HTR-8/SVneo (cell line): ENCODE data around the gene BSDC1.

ENCODE experiments used
- DNase-seq: peaks from one replicate; pipeline ENCODE4 v3.0.0; 2011; ENCODE audit warnings: low spot score, mixed read lengths; ENCODE audit not compliant: insufficient read length
- FAIRE-seq: peaks from 2 replicates; lab custom pipeline; 2011; peaks lifted over from hg19 to GRCh38; lab: Jason Lieb, UNC

The BSDC1 gene

DNA sequence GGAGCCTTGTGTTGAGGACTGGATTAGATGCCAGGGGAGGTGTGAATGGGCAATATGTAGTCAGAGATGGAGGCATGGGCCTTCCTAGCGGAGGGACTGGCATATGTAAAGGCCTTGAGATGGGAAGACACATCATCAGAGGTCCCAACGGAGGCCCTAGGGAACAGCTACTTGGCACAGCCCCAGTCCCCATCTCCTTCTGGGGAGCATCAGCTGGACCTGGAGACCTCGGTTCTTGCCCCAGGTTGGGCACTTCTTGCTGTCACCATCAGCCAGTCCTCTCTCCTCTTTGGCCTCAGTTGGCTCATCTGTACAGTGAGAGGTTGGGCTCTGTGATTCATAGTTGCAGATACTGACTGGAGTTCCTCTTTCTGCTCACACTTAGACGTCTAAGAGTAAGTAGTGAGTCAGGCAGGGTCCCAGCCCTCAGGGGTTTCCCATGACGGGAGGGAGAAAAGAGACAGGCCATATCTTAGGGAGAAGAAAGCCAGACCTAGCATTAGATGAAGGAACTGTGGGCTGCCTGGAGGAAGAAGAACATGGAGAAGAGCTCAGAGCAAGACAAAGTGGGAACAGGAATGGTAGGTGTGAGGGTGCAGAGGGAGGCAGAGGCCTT lies 54.8 kb downstream of the BSDC1 start:
- DNase-seq (no peak), FAIRE-seq (no peak)

GRCh38 chr1:32338637-32339145 lies 55.5 kb downstream of the BSDC1 start:
- no peak for FAIRE-seq
- DNase-seq, result no peak

DNA sequence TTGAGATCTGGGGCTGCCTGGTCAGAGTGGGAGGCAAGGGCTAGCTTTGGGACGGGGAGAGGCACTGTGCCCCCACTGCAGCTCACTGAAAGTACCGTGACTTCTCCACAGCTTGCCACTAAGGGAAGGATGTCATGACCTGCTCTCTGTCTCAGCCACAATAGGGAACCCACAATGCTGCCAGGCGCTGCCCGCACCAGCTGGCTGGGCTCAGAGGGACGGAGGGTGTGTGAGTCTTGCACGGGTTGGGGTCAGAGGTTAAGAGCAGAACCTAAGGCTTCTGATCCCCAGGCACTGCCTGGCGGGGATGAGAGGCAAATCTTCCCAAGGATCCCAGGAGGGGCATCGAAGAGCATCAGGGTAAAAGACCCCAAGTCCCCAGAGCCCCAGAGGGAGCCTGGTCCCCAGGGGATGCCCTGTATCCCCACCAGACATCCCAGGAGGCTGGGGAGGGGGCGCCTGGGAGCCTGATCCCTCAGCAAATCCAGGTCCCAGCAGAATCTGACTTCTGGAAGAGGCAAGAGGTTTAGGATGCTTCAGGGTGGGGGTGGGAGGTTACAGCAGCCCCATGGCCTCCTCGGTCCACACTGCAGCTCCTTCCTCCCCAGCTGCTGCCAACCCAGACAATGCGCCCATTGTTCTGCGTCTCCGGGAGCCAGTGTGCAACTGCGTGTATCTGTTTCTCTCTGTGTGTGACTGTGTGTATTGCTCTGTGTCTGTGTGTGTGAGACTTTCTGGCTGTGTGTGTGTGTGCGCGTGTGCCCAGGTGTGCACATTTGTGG lies 56.2 kb downstream of the BSDC1 start:
- no peak for FAIRE-seq
- no peak for DNase-seq

GRCh38 chr1:32336963-32337675 lies 57.1 kb downstream of the BSDC1 start:
- no peak for FAIRE-seq

DNA sequence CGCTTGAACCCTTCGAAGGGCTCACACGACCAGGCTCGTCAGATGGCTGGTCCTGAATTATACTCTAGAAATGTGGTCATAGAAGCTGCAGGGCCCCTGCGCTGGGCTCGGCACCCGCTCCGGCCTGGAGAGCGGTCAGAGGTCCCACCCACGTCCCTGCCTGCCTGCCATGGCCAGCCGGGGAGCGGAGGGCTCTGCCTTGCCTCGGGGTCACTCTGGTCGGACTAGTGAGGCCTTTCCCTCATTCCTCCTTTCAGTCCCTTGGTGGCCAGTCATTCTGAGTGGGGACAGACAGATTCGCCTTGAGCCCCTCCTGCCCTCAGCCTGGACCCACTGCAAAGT lies 57.7 kb downstream of the BSDC1 start:
- DNase-seq, result no peak
- no peak for FAIRE-seq

More at GRCh38 chr1:32336963-32337675, 57.1 kb downstream of the BSDC1 start:
- no peak for DNase-seq

DNA sequence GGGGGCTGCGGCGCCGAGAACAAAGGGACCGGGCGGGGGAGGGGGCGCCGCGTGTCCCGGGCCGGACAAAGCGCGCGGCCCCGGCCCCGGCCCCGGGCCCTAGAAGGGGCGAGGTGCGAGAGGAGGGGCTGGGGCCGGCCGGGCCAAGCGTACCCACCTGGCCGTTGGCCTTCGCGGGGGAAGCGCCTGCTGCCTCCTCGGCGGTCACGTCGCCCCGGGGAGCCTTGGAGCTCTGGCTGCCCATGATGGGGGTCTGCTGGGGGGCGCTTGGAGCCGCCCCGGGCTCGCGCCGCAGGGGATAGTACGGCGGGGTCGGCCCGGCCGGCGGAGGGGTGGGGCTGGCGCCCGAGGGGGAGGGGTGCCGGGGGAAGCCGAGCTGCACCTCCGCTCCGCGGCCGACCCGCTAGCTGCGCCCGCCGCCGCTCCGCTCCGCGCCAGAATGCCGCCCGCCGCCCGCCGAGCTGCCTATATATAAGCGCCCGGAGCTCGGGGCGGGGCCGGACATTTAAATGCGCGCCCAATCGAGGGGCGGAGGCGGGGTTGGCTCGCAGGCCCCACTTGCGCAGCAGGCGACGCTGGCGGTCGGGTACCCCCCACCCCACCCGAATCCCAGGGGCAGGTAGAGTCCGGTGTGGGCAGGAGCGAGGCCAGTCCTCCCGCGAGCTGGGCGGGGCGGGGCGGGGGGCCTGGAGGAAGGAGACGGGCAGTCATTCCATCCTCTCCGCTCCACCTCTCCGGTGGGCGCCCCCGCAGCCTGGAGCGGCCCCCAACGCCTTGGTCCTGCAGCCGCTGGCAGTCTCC lies 58.3 kb downstream of the BSDC1 start, which contains the start of gene MARCKSL1:
MARCKSL1 (minus strand) TSS at position 444 of the 801 bp plus-strand sequence; CDS start at position 244, 200 bp downstream.
- FAIRE-seq, result no peak
- DNase-seq, result peak; percentile 54

DNA sequence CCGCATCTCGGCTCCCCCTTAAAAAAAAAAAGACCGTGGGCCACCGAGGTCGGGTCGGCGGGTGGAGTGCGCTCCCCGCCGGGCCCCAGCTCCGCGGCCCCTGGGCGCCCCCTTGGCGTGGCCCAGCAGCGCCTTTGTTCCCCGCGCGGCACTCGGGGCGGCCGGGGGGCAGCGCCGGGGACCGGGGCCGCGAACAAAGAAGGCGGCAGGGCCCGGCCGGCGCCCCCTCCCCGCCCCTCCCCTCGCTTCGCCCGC lies 58.8 kb downstream of the BSDC1 start:
- no peak for FAIRE-seq

GRCh38 chr1:32334864-32335534 lies 59.2 kb downstream of the BSDC1 start:
- peak; percentile 47 for DNase-seq
- no peak for FAIRE-seq

More for the DNA sequence above, 58.8 kb downstream of the BSDC1 start:
- no peak for DNase-seq

- FAIRE-seq (no peak), DNase-seq (no peak)
Measured at GRCh38 chr1:32334274-32334861, 59.9 kb downstream of the BSDC1 start.

GRCh38 chr1:32333251-32333963 lies 60.8 kb downstream of the BSDC1 start:
- DNase-seq (no peak), FAIRE-seq (no peak)

- no peak for DNase-seq
- FAIRE-seq, result no peak
Measured at GRCh38 chr1:32332290-32333079, 61.8 kb downstream of the BSDC1 start.

DNA sequence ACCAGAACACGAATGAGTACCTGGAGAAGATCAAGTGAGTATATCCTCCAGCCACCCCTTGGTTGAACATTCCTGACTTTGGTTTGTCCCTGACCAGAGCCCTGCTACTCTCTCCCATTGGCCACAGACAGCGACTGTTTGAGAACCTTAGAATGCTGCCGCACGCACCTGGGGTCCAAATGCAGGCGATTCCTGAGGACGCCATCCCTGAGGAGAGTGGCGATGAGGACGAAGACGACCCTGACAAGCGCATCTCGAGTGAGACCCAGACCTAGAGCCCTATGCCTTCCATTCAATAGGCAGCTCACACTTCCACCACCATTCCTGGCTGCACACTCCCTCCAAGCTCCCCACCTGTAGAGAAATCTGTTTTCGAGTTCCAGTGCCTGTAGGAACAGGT lies 62.7 kb downstream of the BSDC1 start:
- FAIRE-seq (no peak), DNase-seq (no peak)

- DNase-seq (no peak), FAIRE-seq (no peak)
Measured at GRCh38 chr1:32330558-32331151, 63.6 kb downstream of the BSDC1 start.

- no peak for FAIRE-seq
- DNase-seq, result no peak
Measured at GRCh38 chr1:32329931-32330466, 64.2 kb downstream of the BSDC1 start.

DNA sequence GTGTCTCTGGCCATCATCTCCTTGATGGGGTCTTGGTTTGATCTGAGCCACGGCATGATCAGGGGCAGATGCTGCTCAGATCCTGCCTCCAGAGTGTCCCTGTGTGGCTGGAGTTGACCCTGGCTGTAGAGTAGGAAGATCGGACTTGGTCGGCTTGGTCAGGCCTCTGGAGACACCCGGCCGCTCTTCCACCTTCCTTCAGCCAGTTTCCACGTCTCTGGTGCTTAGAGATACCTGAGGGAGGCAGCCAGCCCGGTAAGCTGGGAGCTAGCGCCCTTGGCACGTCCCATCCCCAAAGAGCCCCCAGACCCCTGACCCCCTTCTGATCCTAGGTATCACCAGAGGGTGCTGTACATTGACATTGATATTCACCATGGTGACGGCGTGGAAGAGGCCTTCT lies 67.0 kb downstream of the BSDC1 start:
- no peak for FAIRE-seq
- DNase-seq, result no peak

- DNase-seq (no peak), FAIRE-seq (no peak)
Measured at GRCh38 chr1:32321712-32322291, 72.4 kb downstream of the BSDC1 start.
